HepG2 (cell line): Measurements from ENCODE around the gene NFATC2.

ENCODE experiments used
- CBX5 ChIP-seq: sonication (generic); formaldehyde crosslinking; IDR thresholded peaks from 2 replicates; pipeline ENCODE4 v1.4.0; 2020; ENCODE audit warnings: missing genetic modification reagents, borderline replicate concordance
- CERS6 ChIP-seq: sonication (generic); formaldehyde crosslinking; IDR thresholded peaks from 2 replicates; pipeline ENCODE4 v1.5.0; 2020; ENCODE audit warnings: missing genetic modification reagents
- FOXK1 ChIP-seq: sonication (generic); formaldehyde crosslinking; IDR thresholded peaks from 2 replicates; pipeline ENCODE4 v1.4.0; 2020; ENCODE audit warnings: low read depth, missing genetic modification reagents, borderline replicate concordance
- HNF4A ChIP-seq: sonication (generic); formaldehyde crosslinking; IDR thresholded peaks from 2 replicates; pipeline ENCODE4 v1.4.0; 2020; ENCODE audit warnings: missing genetic modification reagents
- MED1 ChIP-seq: sonication (generic); formaldehyde crosslinking; IDR thresholded peaks from 2 replicates; pipeline ENCODE4 v1.4.0; 2020; ENCODE audit warnings: missing genetic modification reagents
- MXI1 ChIP-seq: IDR thresholded peaks from 3 replicates; pipeline ENCODE4 v1.6.1; 2012; ENCODE audit warnings: low read depth, low read length, inconsistent platforms, borderline replicate concordance
- PLRG1 ChIP-seq: fragments of 450-650 bp; conservative IDR thresholded peaks from 2 replicates; pipeline ENCODE4 v1.6.1; 2016
- TARDBP ChIP-seq: sonication (generic); formaldehyde crosslinking; IDR thresholded peaks from 2 replicates; pipeline ENCODE4 v1.8.0; 2022; ENCODE audit warnings: mild to moderate bottlenecking, missing genetic modification reagents
- ZNF256 ChIP-seq: sonication (generic); formaldehyde crosslinking; conservative IDR thresholded peaks from 2 replicates; pipeline ENCODE4 v1.4.0; 2020; ENCODE audit warnings: missing genetic modification reagents
- ZNF263 ChIP-seq: sonication (generic); formaldehyde crosslinking; IDR thresholded peaks from 2 replicates; pipeline ENCODE4 v1.4.0; 2020; ENCODE audit warnings: missing genetic modification reagents
- ZNF350 ChIP-seq: sonication (generic); formaldehyde crosslinking; IDR thresholded peaks from 2 replicates; pipeline ENCODE4 v1.4.0; 2020; ENCODE audit warnings: mild to moderate bottlenecking, low read depth, missing genetic modification reagents, borderline replicate concordance
- ZNF451 ChIP-seq: sonication (generic); formaldehyde crosslinking; IDR thresholded peaks from 2 replicates; pipeline ENCODE4 v1.5.0; 2020; ENCODE audit warnings: mild to moderate bottlenecking, missing genetic modification reagents
- TF ChIP-seq, protein P1 (sequence below): sonication (generic); formaldehyde crosslinking; IDR thresholded peaks from 2 replicates; pipeline ENCODE4 v1.5.0; 2020; ENCODE audit warnings: mild to moderate bottlenecking, missing genetic modification reagents, moderate library complexity
- TF ChIP-seq, protein P2 (sequence below): sonication (generic); formaldehyde crosslinking; IDR thresholded peaks from 2 replicates; pipeline ENCODE4 v1.8.1; 2023; ENCODE audit warnings: mild to moderate bottlenecking, missing genetic modification reagents, borderline replicate concordance

- TF ChIP-seq CBX5 (CRISPR knock-in tag) (no peak), ZNF350 (peak; percentile 63; the same call in 1 of the 2 replicates), MED1 (CRISPR knock-in tag) (no peak), CERS6 (CRISPR knock-in tag) (no peak), FOXK1 (CRISPR knock-in tag) (no peak), ZNF451 (no peak), HNF4A (CRISPR knock-in tag) (no peak), ZNF256 (no peak), PLRG1 (no peak), ZNF263 (peak; percentile 70; the same call in 1 of the 2 replicates), TARDBP (no peak), MXI1 (0 out of 3 replicates have a peak, but pooled peaks have one; percentile 16)
- TF ChIP-seq, protein P1, sequence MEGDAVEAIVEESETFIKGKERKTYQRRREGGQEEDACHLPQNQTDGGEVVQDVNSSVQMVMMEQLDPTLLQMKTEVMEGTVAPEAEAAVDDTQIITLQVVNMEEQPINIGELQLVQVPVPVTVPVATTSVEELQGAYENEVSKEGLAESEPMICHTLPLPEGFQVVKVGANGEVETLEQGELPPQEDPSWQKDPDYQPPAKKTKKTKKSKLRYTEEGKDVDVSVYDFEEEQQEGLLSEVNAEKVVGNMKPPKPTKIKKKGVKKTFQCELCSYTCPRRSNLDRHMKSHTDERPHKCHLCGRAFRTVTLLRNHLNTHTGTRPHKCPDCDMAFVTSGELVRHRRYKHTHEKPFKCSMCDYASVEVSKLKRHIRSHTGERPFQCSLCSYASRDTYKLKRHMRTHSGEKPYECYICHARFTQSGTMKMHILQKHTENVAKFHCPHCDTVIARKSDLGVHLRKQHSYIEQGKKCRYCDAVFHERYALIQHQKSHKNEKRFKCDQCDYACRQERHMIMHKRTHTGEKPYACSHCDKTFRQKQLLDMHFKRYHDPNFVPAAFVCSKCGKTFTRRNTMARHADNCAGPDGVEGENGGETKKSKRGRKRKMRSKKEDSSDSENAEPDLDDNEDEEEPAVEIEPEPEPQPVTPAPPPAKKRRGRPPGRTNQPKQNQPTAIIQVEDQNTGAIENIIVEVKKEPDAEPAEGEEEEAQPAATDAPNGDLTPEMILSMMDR: peak; percentile 98
- TF ChIP-seq, protein P2, sequence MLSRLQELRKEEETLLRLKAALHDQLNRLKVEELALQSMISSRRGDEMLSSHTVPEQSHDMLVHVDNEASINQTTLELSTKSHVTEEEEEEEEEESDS (CRISPR knock-in tag): no peak
Measured at GRCh38 chr20:51372176-51372803, 170.2 kb downstream of the NFATC2 start.
